ENCODE data around the gene APOBEC3B.

- no peak for TF ChIP-seq CTCF (conservative IDR thresholded peaks at IDR 0.05)
- TF ChIP-seq ZFX (IDR thresholded peaks at IDR 0.05): no peak
Measured at GRCh38 chr22:38967451-38968450, 14.4 kb upstream of the APOBEC3B start.

Measured in C4-2B (cell line).